Stimulated activated CD8-positive, alpha-beta memory T cell treated with anti-CD3 and anti-CD28 coated beads, Interleukin-15, amount 100 ng/mL, for 1 hour (primary cell): ENCODE data around the gene PPARA.
"Not testable (repeated sequence)": the region's sequence is repeated elsewhere in the genome, so short reads cannot be mapped to it uniquely, and the experiment has no call there.

Experiments used
- DNase-seq: peaks from one replicate; pipeline ENCODE4 v3.0.0-alpha.2; 2020; ENCODE audit warnings: low read depth

The PPARA gene

GRCh38 chr22:46246178-46246577 lies 95.9 kb downstream of the PPARA start:
- DNase-seq: no peak

GRCh38 chr22:46247443-46247975 lies 97.2 kb downstream of the PPARA start:
- DNase-seq: no peak

- peak; percentile 79 for DNase-seq
Measured at GRCh38 chr22:46250035-46250782, 99.9 kb downstream of the PPARA start, which contains the start of gene CDPF1. Gene CDPF1 (minus strand): TSS chr22:46250293. CDS start chr22:46248284, 2,009 bp downstream.

- no peak for DNase-seq
Measured at GRCh38 chr22:46250783-46251125, 100.4 kb downstream of the PPARA start.

GRCh38 chr22:46251266-46251665 lies 100.9 kb downstream of the PPARA start:
- DNase-seq: no peak

- no peak for DNase-seq
Measured at GRCh38 chr22:46251816-46252380, 101.6 kb downstream of the PPARA start.

GRCh38 chr22:46256358-46256958 lies 106.1 kb downstream of the PPARA start:
- no peak for DNase-seq

- DNase-seq: no peak
Measured at GRCh38 chr22:46259374-46259773, 109.0 kb downstream of the PPARA start.

- DNase-seq: no peak
Measured at GRCh38 chr22:46260038-46260437, 109.7 kb downstream of the PPARA start.

- no peak for DNase-seq
Measured at GRCh38 chr22:46262449-46263215, 112.3 kb downstream of the PPARA start.

- DNase-seq: no peak
Measured at GRCh38 chr22:46263216-46263590, 112.9 kb downstream of the PPARA start, which contains the start of gene PKDREJ. Gene PKDREJ (minus strand): TSS chr22:46263343. CDS start chr22:46263322, 21 bp downstream.

GRCh38 chr22:46264520-46264919 lies 114.2 kb downstream of the PPARA start:
- not testable (repeated sequence) for DNase-seq

- DNase-seq: not testable (repeated sequence)
Measured at GRCh38 chr22:46265627-46266026, 115.3 kb downstream of the PPARA start.

GRCh38 chr22:46267431-46268279 lies 117.3 kb downstream of the PPARA start, which contains the start of gene TTC38:
Gene TTC38 (plus strand): TSS chr22:46268008. CDS start chr22:46268040, 32 bp downstream.
- no peak for DNase-seq

- DNase-seq: no peak
Measured at GRCh38 chr22:46269564-46269963, 119.2 kb downstream of the PPARA start.

- DNase-seq: no peak
Measured at GRCh38 chr22:46272196-46272595, 121.9 kb downstream of the PPARA start.

GRCh38 chr22:46272762-46273431 lies 122.6 kb downstream of the PPARA start:
- DNase-seq: no peak

- DNase-seq: no peak
Measured at GRCh38 chr22:46273432-46274148, 123.3 kb downstream of the PPARA start.

- no peak for DNase-seq
Measured at GRCh38 chr22:46274381-46274780, 124.1 kb downstream of the PPARA start.
